HL-60 (cell line): Measurements from ENCODE around the gene TENT5A.

Experiments used
- DNase-seq, 2 experiments: peaks; one replicate each; pipeline ENCODE4 v3.0.0-alpha.2; 2010 to 2020; ENCODE audit warnings: low read depth in 1 of 2, low spot score in 1 of 2
- H3K27ac ChIP-seq: fragments of 250-450 bp; sonication (Bioruptor Pico); replicated peaks from 2 replicates; pipeline ENCODE4 v1.5.1; 2020; ENCODE audit warnings: mild to moderate bottlenecking, moderate library complexity
- H3K27me3 ChIP-seq: fragments of 250-450 bp; sonication (Bioruptor Pico); 2 replicates; pipeline ENCODE4 v1.5.1; 2021; ENCODE audit warnings: mild to moderate bottlenecking, moderate library complexity; ENCODE audit not compliant: insufficient read depth, poor library complexity, severe bottlenecking
- H3K4me3 ChIP-seq: replicated peaks from 2 replicates; pipeline ENCODE4 v1.5.1; 2011; ENCODE audit warnings: mild to moderate bottlenecking, control low read depth, low read length; ENCODE audit not compliant: insufficient read depth
- GABPA ChIP-seq: IDR thresholded peaks from 2 replicates; pipeline ENCODE4 v1.6.1; 2012; ENCODE audit warnings: low read depth
- POLR2AphosphoS5 ChIP-seq: IDR thresholded peaks from 2 replicates; pipeline ENCODE4 v1.6.1; 2012; ENCODE audit warnings: low read depth
- SPI1 ChIP-seq: IDR thresholded peaks from 2 replicates; pipeline ENCODE4 v1.6.1; 2012; ENCODE audit warnings: low read depth, mild to moderate bottlenecking, borderline replicate concordance
- TF ChIP-seq, protein P1 (sequence below): IDR thresholded peaks from one replicate; pipeline ENCODE4 v1.5.1; 2011; ENCODE audit warnings: low read length, control low read depth, inconsistent platforms; ENCODE audit not compliant: insufficient read depth
- TF ChIP-seq, protein P2 (sequence below): IDR thresholded peaks from 2 replicates; pipeline ENCODE4 v1.6.1; 2012; ENCODE audit warnings: low read depth; ENCODE audit not compliant: insufficient replicate concordance

TENT5A gene

DNA sequence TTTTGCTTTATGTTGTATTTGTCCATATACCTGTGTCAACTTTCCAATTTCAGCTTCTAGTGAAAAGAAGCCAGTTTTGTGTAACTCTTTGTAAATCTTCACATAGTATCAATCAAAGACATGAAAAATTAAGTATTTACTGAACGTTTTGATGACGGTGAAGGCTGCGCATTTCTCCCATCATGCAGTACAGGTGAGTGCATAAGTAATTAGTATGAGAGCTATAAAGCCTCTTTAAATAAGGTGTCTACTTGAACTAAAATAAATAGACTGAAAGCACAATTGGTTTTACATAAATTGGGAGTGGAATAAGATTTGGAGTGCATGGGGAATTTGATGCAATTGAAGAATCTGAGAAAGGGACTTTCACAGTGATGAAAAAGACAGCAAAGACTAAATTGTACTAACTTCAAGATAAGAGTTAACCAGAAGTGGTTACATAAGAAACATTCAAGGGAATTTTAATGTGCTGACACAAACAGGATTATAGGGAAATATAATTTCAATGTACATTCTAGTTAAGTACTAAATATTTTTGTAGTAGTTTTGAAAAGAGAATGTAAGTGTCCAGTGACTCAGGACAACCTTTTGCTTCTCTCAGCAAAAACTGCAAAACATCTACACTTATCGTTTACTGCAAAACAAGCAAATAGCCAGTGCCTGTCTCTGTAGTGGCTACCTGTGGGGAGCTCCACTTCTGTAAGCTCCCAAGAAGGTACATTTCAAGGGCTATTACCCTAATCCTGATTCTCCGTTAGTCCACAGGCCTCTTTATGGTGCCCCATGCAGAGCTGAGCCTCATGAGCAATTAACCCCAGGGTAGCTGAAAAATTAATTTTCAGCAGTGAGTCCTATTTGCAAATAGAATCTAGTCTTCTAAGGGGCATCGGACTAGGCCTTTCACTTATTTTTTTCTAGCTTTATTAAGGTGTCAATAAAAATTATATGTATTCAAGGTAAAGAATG lies 13.0 kb downstream of the TENT5A start:
- H3K27me3 ChIP-seq, result no peaks in the 10 kb centered on the region
- TF ChIP-seq POLR2AphosphoS5 (no peak), SPI1 (no peak), GABPA (no peak)
- TF ChIP-seq, protein P1, sequence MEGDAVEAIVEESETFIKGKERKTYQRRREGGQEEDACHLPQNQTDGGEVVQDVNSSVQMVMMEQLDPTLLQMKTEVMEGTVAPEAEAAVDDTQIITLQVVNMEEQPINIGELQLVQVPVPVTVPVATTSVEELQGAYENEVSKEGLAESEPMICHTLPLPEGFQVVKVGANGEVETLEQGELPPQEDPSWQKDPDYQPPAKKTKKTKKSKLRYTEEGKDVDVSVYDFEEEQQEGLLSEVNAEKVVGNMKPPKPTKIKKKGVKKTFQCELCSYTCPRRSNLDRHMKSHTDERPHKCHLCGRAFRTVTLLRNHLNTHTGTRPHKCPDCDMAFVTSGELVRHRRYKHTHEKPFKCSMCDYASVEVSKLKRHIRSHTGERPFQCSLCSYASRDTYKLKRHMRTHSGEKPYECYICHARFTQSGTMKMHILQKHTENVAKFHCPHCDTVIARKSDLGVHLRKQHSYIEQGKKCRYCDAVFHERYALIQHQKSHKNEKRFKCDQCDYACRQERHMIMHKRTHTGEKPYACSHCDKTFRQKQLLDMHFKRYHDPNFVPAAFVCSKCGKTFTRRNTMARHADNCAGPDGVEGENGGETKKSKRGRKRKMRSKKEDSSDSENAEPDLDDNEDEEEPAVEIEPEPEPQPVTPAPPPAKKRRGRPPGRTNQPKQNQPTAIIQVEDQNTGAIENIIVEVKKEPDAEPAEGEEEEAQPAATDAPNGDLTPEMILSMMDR, result no peak
- TF ChIP-seq, protein P2, sequence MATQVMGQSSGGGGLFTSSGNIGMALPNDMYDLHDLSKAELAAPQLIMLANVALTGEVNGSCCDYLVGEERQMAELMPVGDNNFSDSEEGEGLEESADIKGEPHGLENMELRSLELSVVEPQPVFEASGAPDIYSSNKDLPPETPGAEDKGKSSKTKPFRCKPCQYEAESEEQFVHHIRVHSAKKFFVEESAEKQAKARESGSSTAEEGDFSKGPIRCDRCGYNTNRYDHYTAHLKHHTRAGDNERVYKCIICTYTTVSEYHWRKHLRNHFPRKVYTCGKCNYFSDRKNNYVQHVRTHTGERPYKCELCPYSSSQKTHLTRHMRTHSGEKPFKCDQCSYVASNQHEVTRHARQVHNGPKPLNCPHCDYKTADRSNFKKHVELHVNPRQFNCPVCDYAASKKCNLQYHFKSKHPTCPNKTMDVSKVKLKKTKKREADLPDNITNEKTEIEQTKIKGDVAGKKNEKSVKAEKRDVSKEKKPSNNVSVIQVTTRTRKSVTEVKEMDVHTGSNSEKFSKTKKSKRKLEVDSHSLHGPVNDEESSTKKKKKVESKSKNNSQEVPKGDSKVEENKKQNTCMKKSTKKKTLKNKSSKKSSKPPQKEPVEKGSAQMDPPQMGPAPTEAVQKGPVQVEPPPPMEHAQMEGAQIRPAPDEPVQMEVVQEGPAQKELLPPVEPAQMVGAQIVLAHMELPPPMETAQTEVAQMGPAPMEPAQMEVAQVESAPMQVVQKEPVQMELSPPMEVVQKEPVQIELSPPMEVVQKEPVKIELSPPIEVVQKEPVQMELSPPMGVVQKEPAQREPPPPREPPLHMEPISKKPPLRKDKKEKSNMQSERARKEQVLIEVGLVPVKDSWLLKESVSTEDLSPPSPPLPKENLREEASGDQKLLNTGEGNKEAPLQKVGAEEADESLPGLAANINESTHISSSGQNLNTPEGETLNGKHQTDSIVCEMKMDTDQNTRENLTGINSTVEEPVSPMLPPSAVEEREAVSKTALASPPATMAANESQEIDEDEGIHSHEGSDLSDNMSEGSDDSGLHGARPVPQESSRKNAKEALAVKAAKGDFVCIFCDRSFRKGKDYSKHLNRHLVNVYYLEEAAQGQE, result no peak
- no peak overlapping the region for H3K27ac ChIP-seq
- no peak overlapping the region for H3K4me3 ChIP-seq
- no peak for DNase-seq

- TF ChIP-seq SPI1 (no peak), GABPA (no peak), POLR2AphosphoS5 (no peak)
- TF ChIP-seq, protein P2, result no peak
- TF ChIP-seq, protein P1, result no peak
- DNase-seq, result no peak
- Histone ChIP-seq H3K27me3 (no peaks in the 10 kb centered on the region), H3K4me3 (no peak overlapping the region), H3K27ac (no peak overlapping the region)
Measured at GRCh38 chr6:81736428-81736827, 16.1 kb downstream of the TENT5A start.

- H3K4me3 ChIP-seq, result no peak overlapping the region
- no peak for TF ChIP-seq POLR2AphosphoS5
- TF ChIP-seq, protein P1, result no peak
- no peak for TF ChIP-seq GABPA
- TF ChIP-seq SPI1, result no peak
- TF ChIP-seq, protein P2, result no peak
- DNase-seq, result no peak
Measured at GRCh38 chr6:81735756-81736380, 16.6 kb downstream of the TENT5A start.

More at GRCh38 chr6:81735756-81736380, 16.6 kb downstream of the TENT5A start:
- Histone ChIP-seq H3K27ac (no peak overlapping the region), H3K27me3 (no peaks in the 10 kb centered on the region)
